H1 (cell line): Measurements from ENCODE around the gene TECPR2. TPM values are rescaled to one million over a fixed set of nuclear protein-coding genes. Genes with fewer than 3 reads are reported as not detected.

ENCODE experiments used
- CTCF ChIA-PET: fragments of 300-600 bp; sonication (Branson Sonifier 250); formaldehyde crosslinking; loops from one replicate; lab custom pipeline; 2021; ENCODE audit not compliant: partially characterized antibody; lab: Charles Lee
- POLR2A ChIA-PET: fragments of 300-600 bp; sonication (Branson Sonifier 250); formaldehyde crosslinking; loops from one replicate; lab custom pipeline; 2021; ENCODE audit warnings: inconsistent platforms; ENCODE audit not compliant: partially characterized antibody; lab: Charles Lee
- DNase-seq, 2 experiments: peaks; one replicate each; pipeline versions ENCODE4 v3.0.0 to v3.0.0-alpha.2; 2010 to 2022; ENCODE audit warnings: low spot score in 2 of 2, low read depth in 1 of 2, mixed read lengths in 1 of 2
- FAIRE-seq: peaks from 2 replicates; lab custom pipeline; 2011; peaks lifted over from hg19 to GRCh38; lab: Jason Lieb, UNC
- H2AFZ ChIP-seq: 2 replicates; pipeline ENCODE4 v1.8.1; 2012; ENCODE audit warnings: low read length, inconsistent platforms
- H2AK5ac ChIP-seq: 2 replicates; pipeline ENCODE4 v1.6.1; 2013; ENCODE audit warnings: low read depth, low read length
- H2BK120ac ChIP-seq: replicated peaks from 2 replicates; pipeline ENCODE3; 2013; ENCODE audit warnings: low read depth, low read length, inconsistent platforms
- H2BK12ac ChIP-seq: 2 replicates; pipeline ENCODE4 v1.6.1; 2013; ENCODE audit warnings: low read depth, low read length
- H2BK15ac ChIP-seq: 2 replicates; pipeline ENCODE4 v1.6.1; 2013; ENCODE audit warnings: low read length
- H2BK20ac ChIP-seq: 2 replicates; pipeline ENCODE4 v1.6.1; 2013; ENCODE audit warnings: low read length
- H2BK5ac ChIP-seq: 2 replicates; pipeline ENCODE4 v1.6.1; 2013; ENCODE audit warnings: low read depth, low read length
- H3K14ac ChIP-seq: 2 replicates; pipeline ENCODE4 v1.6.1; 2013; ENCODE audit warnings: inconsistent platforms; ENCODE audit not compliant: insufficient read length
- H3K18ac ChIP-seq: 2 replicates; pipeline ENCODE4 v1.6.1; 2013; ENCODE audit warnings: low read length; ENCODE audit errors: extremely low read depth
- H3K23ac ChIP-seq: 2 replicates; pipeline ENCODE4 v1.6.1; 2013; ENCODE audit warnings: inconsistent platforms; ENCODE audit not compliant: insufficient read length
- H3K23me2 ChIP-seq: 2 replicates; pipeline ENCODE4 v1.6.1; 2013; ENCODE audit warnings: low read depth, low read length
- H3K27ac ChIP-seq: 2 replicates; pipeline ENCODE4 v1.6.1; 2011; ENCODE audit warnings: low read depth, low read length, inconsistent platforms
- H3K27me3 ChIP-seq, 4 experiments: replicated peaks in 1 of 4; 1 replicate in 1 of 4; 2 replicates in 3 of 4; pipeline versions ENCODE4 v1.6.1 to v1.8.1; 2011 to 2013; ENCODE audit warnings: low read length in 3 of 4, mild to moderate bottlenecking in 3 of 4, inconsistent platforms in 2 of 4, mixed read lengths in 2 of 4, moderate library complexity in 1 of 4; ENCODE audit not compliant: control insufficient read depth in 3 of 4, insufficient read depth in 3 of 4; ENCODE audit errors: extremely low read depth in 1 of 4
- H3K36me3 ChIP-seq, 4 experiments: 2 replicates each; pipeline versions ENCODE4 v1.6.1 to v1.8.1; 2011 to 2013; ENCODE audit warnings: mild to moderate bottlenecking in 4 of 4, low read length in 3 of 4, moderate library complexity in 2 of 4, control low read depth in 1 of 4, inconsistent platforms in 1 of 4; ENCODE audit not compliant: insufficient read depth in 4 of 4, control insufficient read depth in 2 of 4
- H3K4ac ChIP-seq: replicated peaks from 2 replicates; pipeline ENCODE3; 2013; ENCODE audit warnings: low read length, low read depth, mixed read lengths, inconsistent platforms; ENCODE audit not compliant: insufficient read length
- H3K4me1 ChIP-seq, 4 experiments: replicated peaks in 1 of 4; 1 replicate in 1 of 4; 2 replicates in 3 of 4; pipeline versions ENCODE4 v1.6.1 to v1.8.1; 2011 to 2013; ENCODE audit warnings: low read length in 3 of 4, inconsistent platforms in 2 of 4, mixed read lengths in 1 of 4; ENCODE audit not compliant: insufficient read depth in 4 of 4, control insufficient read depth in 3 of 4
- H3K4me2 ChIP-seq, 2 experiments: 2 replicates each; pipeline versions ENCODE4 v1.6.1 to v1.8.1; 2011 to 2013; ENCODE audit warnings: low read depth in 2 of 2, low read length in 2 of 2, control low read depth in 1 of 2, inconsistent platforms in 1 of 2, mild to moderate bottlenecking in 1 of 2; ENCODE audit not compliant: insufficient read depth in 1 of 2
- H3K4me3 ChIP-seq, 4 experiments: fragments of 200-600, 300-600 bp in 1 of 4; sonication (generic), shearing (Covaris generic), sonication (Bioruptor Twin) in 1 of 4; 2 replicates each; pipeline versions ENCODE4 v1.5.1 to v1.8.1; 2011 to 2016; ENCODE audit warnings: low read length in 4 of 4, low read depth in 3 of 4, control low read depth in 2 of 4, inconsistent platforms in 2 of 4, mild to moderate bottlenecking in 2 of 4, mixed read lengths in 1 of 4, moderate library complexity in 1 of 4; ENCODE audit not compliant: insufficient read depth in 2 of 4; ENCODE audit errors: extremely low read depth in 1 of 4
- H3K56ac ChIP-seq: replicated peaks from 2 replicates; pipeline ENCODE3; 2013; ENCODE audit warnings: low read depth, mild to moderate bottlenecking, mixed read lengths, low read length, inconsistent platforms; ENCODE audit not compliant: insufficient read length
- H3K79me1 ChIP-seq: 2 replicates; pipeline ENCODE4 v1.6.1; 2013; ENCODE audit warnings: low read depth, low read length, control low read depth
- H3K79me2 ChIP-seq, 2 experiments: 2 replicates each; pipeline versions ENCODE4 v1.6.1 to v1.8.1; 2012 to 2013; ENCODE audit warnings: low read length in 2 of 2, mild to moderate bottlenecking in 2 of 2, inconsistent platforms in 1 of 2; ENCODE audit not compliant: insufficient read depth in 2 of 2, control insufficient read depth in 1 of 2
- H3K9ac ChIP-seq, 4 experiments: replicated peaks in 1 of 4; 1 replicate in 1 of 4; 2 replicates in 3 of 4; pipeline versions ENCODE4 v1.6.1 to v1.8.1; 2011 to 2013; ENCODE audit warnings: low read depth in 3 of 4, low read length in 3 of 4, control low read depth in 2 of 4, mild to moderate bottlenecking in 2 of 4, moderate library complexity in 2 of 4, inconsistent platforms in 1 of 4; ENCODE audit errors: extremely low read depth in 1 of 4
- H3K9me3 ChIP-seq, 2 experiments: 2 replicates each; pipeline versions ENCODE4 v1.6.1 to v1.8.1; 2012 to 2013; ENCODE audit warnings: mild to moderate bottlenecking in 2 of 2, moderate library complexity in 2 of 2, control low read depth in 1 of 2, inconsistent platforms in 1 of 2, low read depth in 1 of 2, low read length in 1 of 2, mixed read lengths in 1 of 2; ENCODE audit not compliant: insufficient read depth in 2 of 2
- H4K20me1 ChIP-seq, 2 experiments: replicated peaks in 1 of 2; 2 replicates each; pipeline versions ENCODE3 to v1.8.1; 2011 to 2013; ENCODE audit warnings: inconsistent platforms in 2 of 2, low read length in 2 of 2, mild to moderate bottlenecking in 1 of 2; ENCODE audit not compliant: insufficient read depth in 2 of 2, control insufficient read depth in 1 of 2
- H4K5ac ChIP-seq: 2 replicates; pipeline ENCODE4 v1.6.1; 2013; ENCODE audit warnings: low read length, low read depth, mixed read lengths, inconsistent platforms; ENCODE audit not compliant: insufficient read length
- H4K8ac ChIP-seq: 2 replicates; pipeline ENCODE4 v1.8.0; 2013; ENCODE audit warnings: mild to moderate bottlenecking, moderate library complexity, low read length, inconsistent platforms; ENCODE audit not compliant: insufficient read depth; ENCODE audit errors: extremely low read depth
- H4K91ac ChIP-seq: replicated peaks from 2 replicates; pipeline ENCODE3; 2013; ENCODE audit warnings: low read length, mixed read lengths, inconsistent platforms; ENCODE audit not compliant: insufficient read length
- SP2 ChIP-seq: IDR thresholded peaks from 2 replicates; pipeline ENCODE4 v1.6.1; 2012; ENCODE audit warnings: mild to moderate bottlenecking, low read length, inconsistent platforms
- WGBS, 2 experiments: shearing (Covaris generic) in 1 of 2; methylation state at CpG; one replicate each; pipeline versions ENCODE4 v1.1.6 to v1.1.7; 2013 to 2015; ENCODE audit warnings: low lambda C conversion rate in 2 of 2, mixed read lengths in 2 of 2, inconsistent platforms in 1 of 2, low coverage in 1 of 2, missing lambda C conversion rate in 1 of 2; ENCODE audit not compliant: insufficient replicate concordance in 2 of 2, insufficient coverage in 1 of 2, insufficient read length in 1 of 2; ENCODE audit errors: extremely low coverage in 1 of 2, missing lambda C conversion rate in 1 of 2; 5-methylcytosine and 5-hydroxymethylcytosine counted together
- polyA plus RNA-seq, 7 experiments: library from polyadenylated mRNA; depleted of rRNA in 3 of 7; stranded (reverse) in 5 of 7; unstranded in 2 of 7; fragments of >200 nt in 5 of 7; fragments of 200-250 nt in 2 of 7; gene quantifications; 1 replicate in 5 of 7; 2 replicates in 1 of 7; 4 replicates in 1 of 7; pipeline versions ENCODE4 v1.2.1 to v1.2.3, GENCODE V29; 2011 to 2013; ENCODE audit warnings: missing spikeins in 2 of 7, mixed read lengths in 2 of 7
- total RNA-seq: library from RNA; stranded (reverse); fragmentation: NEBNext Ultra II Directional; extraction: Animal tissue kit (Norgen Biotek cat#: 25700); gene quantifications from 2 replicates; pipeline ENCODE4 v1.2.1, GENCODE V29; 2021

The TECPR2 gene
- total and polyA plus RNA-seq, 2 of the 8 experiments (the other 6 are each of a cell fraction or from before 2014, with no cell fraction given): 6.8 to 19.4 TPM

- Histone ChIP-seq H4K20me1 (peaks cover 0 to 1% of the 10 kb centered on the region in 2 experiments), H3K27ac (no peak overlapping the region), H3K4ac (no peak overlapping the region), H2BK5ac (no peak overlapping the region), H2AK5ac (no peak overlapping the region), H3K14ac (no peak overlapping the region), H3K56ac (no peak overlapping the region), H2BK12ac (no peak overlapping the region), H3K9ac (no peak overlapping the region), H2BK20ac (no peak overlapping the region), H3K23me2 (peaks cover 12% of the 10 kb centered on the region; the same call in 1 of the 2 replicates), H3K27me3 (no peaks in the 10 kb centered on the region), H2AFZ (no peak overlapping the region), H3K79me1 (peaks cover 5% of the 10 kb centered on the region; the same call in 1 of the 2 replicates), H2BK120ac (no peak overlapping the region), H3K9me3 (no peaks in the 10 kb centered on the region), H3K4me3 (no peak overlapping the region), H2BK15ac (no peak overlapping the region), H4K5ac (no peak overlapping the region), H3K18ac (no peak overlapping the region), H3K23ac (no peak overlapping the region), H3K4me1 (peaks cover 0 to 16% (median 11%) of the 10 kb centered on the region in 4 experiments; a peak in 6 of 7 replicates), H3K36me3 (peaks cover 0 to 13% (median 6%) of the 10 kb centered on the region in 4 experiments; a peak in 6 of 8 replicates), H4K91ac (no peak overlapping the region), H3K79me2 (no peaks in the 10 kb centered on the region), H3K4me2 (no peak overlapping the region), H4K8ac (peak overlapping the region; percentile 40; the same call in 1 of the 2 replicates)
- ChIA-PET POLR2A (interaction anchor here (1.6 kb wide), 1 partner anchor 9 kb away, joined by 8 read pairs; no protein-coding TSS in a partner anchor), CTCF (interaction anchor here (0.6 to 3.4 kb wide), 7 partner anchors 9 to 423 kb away, joined by 3 to 21 read pairs (median 4); no protein-coding TSS in a partner anchor)
- 93% methylated on average over 58 of the region's 115 CpGs; no CpG with 5 or more reads in 1 of the 2 experiments for whole genome bisulfite sequencing, 2 experiments
- no peak for TF ChIP-seq SP2
- FAIRE-seq: no peak
- no peak for DNase-seq
Observed at GRCh38 chr14:102507081-102507856, 144.5 kb downstream of the TECPR2 start.
